ENCODE results near the gene INTS6.

INTS6 gene

DNA sequence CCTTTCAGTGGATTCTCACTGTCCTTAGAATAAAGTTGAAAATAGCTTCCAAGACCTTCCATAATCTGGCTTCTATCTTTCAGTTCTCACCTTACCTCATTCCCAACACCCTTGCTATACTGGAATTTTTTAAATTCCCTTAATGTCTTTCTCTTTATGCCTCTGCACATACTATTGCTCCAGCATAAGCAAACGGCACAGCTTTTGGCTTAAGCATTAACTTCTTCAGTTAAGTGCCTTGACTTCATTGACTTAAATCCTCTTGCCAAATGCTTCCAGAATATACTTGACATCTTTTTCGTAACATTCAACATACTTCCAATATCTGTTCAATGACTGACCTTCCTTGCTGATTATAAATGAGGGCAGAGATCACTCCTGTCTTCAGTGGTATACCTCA, 79.4 kb downstream of the INTS6 start:
- Histone ChIP-seq H3K36me3 (ENCODE audit: control insufficient read depth in 1 of 2, insufficient read depth in 2 of 2, low read depth in 1 of 2, low read length in 2 of 2) (peaks cover 13 to 86% of the 10 kb centered on the region in 2 experiments), H3K4me3 (ENCODE audit: insufficient read depth in 1 of 2, low read depth in 1 of 2, low read length in 2 of 2) (no peak overlapping the region), H3K14ac (ENCODE audit: low read length in 2 of 2) (no peak overlapping the region), H3K4me1 (ENCODE audit: control insufficient read depth, insufficient read depth, low read depth, low read length) (no peaks in the 10 kb centered on the region), H2BK12ac (ENCODE audit: low read length in 2 of 2) (no peak overlapping the region), H3K27me3 (ENCODE audit: control insufficient read depth in 1 of 2, insufficient read depth in 1 of 2, low read length in 2 of 2) (no peaks in the 10 kb centered on the region), H3K9ac (ENCODE audit: low read length) (no peak overlapping the region), H3K27ac (ENCODE audit: low read length, poor library complexity, severe bottlenecking) (peak overlapping the region; percentile 25), H3K9me3 (ENCODE audit: control insufficient read depth, low read length) (no peaks in the 10 kb centered on the region), H4K8ac (ENCODE audit: low read length) (no peak overlapping the region), H3K18ac (ENCODE audit: low read depth in 1 of 2, low read length in 2 of 2) (no peak overlapping the region), H3K4me2 (ENCODE audit: low read length, poor library complexity, severe bottlenecking) (no peak overlapping the region), H2AK5ac (ENCODE audit: low read length, severe bottlenecking) (no peak overlapping the region), H2BK120ac (ENCODE audit: low read depth, low read length) (no peak overlapping the region), H3K23ac (ENCODE audit: low read length in 2 of 2) (no peak overlapping the region), H2BK5ac (ENCODE audit: low read depth, low read length, poor library complexity, severe bottlenecking) (no peak overlapping the region), H4K91ac (ENCODE audit: low read length) (no peak overlapping the region), H2AFZ (ENCODE audit: low read depth, low read length) (no peak overlapping the region), H3K79me1 (replicated peaks; ENCODE audit: low read length, poor library complexity, severe bottlenecking) (peaks cover 19% of the 10 kb centered on the region), H2BK15ac (ENCODE audit: low read depth, poor library complexity, severe bottlenecking) (no peak overlapping the region), H3K4ac (ENCODE audit: low read depth in 1 of 2, low read length in 2 of 2) (no peak overlapping the region)
- 97% methylated on average over 2 of the region's 2 CpGs for WGBS
- no peak for DNase-seq

DNA sequence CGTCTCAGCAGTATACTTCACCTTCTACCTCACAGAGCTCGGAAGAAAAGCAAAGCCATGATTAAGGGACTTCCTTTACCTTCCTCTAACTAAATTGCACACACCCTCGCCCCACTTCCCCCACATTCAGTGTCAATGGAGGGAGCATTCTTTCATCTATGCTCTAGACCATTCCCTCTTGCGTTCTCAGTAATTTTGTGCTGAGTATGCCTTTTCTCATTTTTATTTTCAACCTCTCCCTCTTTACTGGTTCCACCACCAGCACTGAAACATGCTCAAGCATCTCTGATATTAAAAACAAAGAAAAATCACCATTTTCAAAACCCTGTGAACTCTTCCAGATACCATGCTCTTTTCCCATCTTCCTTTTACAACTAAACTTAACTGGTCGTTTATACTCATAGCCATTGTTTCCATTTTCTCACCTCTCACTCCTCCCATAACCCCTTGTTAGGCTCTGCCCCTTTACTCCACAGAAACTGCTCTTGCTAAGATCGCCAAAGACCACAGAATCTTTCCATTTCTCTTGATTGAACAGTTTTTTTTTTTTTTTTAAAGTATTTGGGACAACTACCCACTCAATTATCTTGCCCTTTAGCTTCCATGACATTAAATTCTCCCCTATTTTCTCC, 81.0 kb downstream of the INTS6 start:
- Histone ChIP-seq H3K79me1 (replicated peaks; ENCODE audit: low read length, poor library complexity, severe bottlenecking) (peaks cover 20% of the 10 kb centered on the region), H3K4me3 (ENCODE audit: insufficient read depth in 1 of 2, low read depth in 1 of 2, low read length in 2 of 2) (no peak overlapping the region), H2AFZ (ENCODE audit: low read depth, low read length) (no peak overlapping the region), H2AK5ac (ENCODE audit: low read length, severe bottlenecking) (no peak overlapping the region), H4K91ac (ENCODE audit: low read length) (no peak overlapping the region), H3K36me3 (ENCODE audit: control insufficient read depth in 1 of 2, insufficient read depth in 2 of 2, low read depth in 1 of 2, low read length in 2 of 2) (peaks cover 13 to 86% of the 10 kb centered on the region in 2 experiments), H3K4ac (ENCODE audit: low read depth in 1 of 2, low read length in 2 of 2) (no peak overlapping the region), H3K4me2 (ENCODE audit: low read length, poor library complexity, severe bottlenecking) (no peak overlapping the region), H3K14ac (ENCODE audit: low read length in 2 of 2) (no peak overlapping the region), H3K18ac (ENCODE audit: low read depth in 1 of 2, low read length in 2 of 2) (no peak overlapping the region), H3K9ac (ENCODE audit: low read length) (no peak overlapping the region), H3K27me3 (ENCODE audit: control insufficient read depth in 1 of 2, insufficient read depth in 1 of 2, low read length in 2 of 2) (no peaks in the 10 kb centered on the region), H3K27ac (ENCODE audit: low read length, poor library complexity, severe bottlenecking) (no peak overlapping the region), H2BK120ac (ENCODE audit: low read depth, low read length) (no peak overlapping the region), H2BK12ac (ENCODE audit: low read length in 2 of 2) (no peak overlapping the region), H2BK15ac (ENCODE audit: low read depth, poor library complexity, severe bottlenecking) (no peak overlapping the region), H3K23ac (ENCODE audit: low read length in 2 of 2) (no peak overlapping the region), H2BK5ac (ENCODE audit: low read depth, low read length, poor library complexity, severe bottlenecking) (no peak overlapping the region), H4K8ac (ENCODE audit: low read length) (no peak overlapping the region), H3K9me3 (ENCODE audit: control insufficient read depth, low read length) (no peaks in the 10 kb centered on the region), H3K4me1 (ENCODE audit: control insufficient read depth, insufficient read depth, low read depth, low read length) (no peaks in the 10 kb centered on the region)
- no peak for DNase-seq
- WGBS = 97% methylated on average over 6 of the region's 6 CpGs

GRCh38 chr13:51370811-51371210, 82.0 kb downstream of the INTS6 start:
- Histone ChIP-seq H3K4me1 (ENCODE audit: control insufficient read depth, insufficient read depth, low read depth, low read length) (no peaks in the 10 kb centered on the region), H3K9ac (ENCODE audit: low read length) (no peak overlapping the region), H2BK12ac (ENCODE audit: low read length in 2 of 2) (no peak overlapping the region), H3K14ac (ENCODE audit: low read length in 2 of 2) (no peak overlapping the region), H3K4me2 (ENCODE audit: low read length, poor library complexity, severe bottlenecking) (no peak overlapping the region), H2BK5ac (ENCODE audit: low read depth, low read length, poor library complexity, severe bottlenecking) (no peak overlapping the region), H2BK15ac (ENCODE audit: low read depth, poor library complexity, severe bottlenecking) (no peak overlapping the region), H4K91ac (ENCODE audit: low read length) (no peak overlapping the region), H3K4ac (ENCODE audit: low read depth in 1 of 2, low read length in 2 of 2) (no peak overlapping the region), H4K8ac (ENCODE audit: low read length) (no peak overlapping the region), H3K27ac (ENCODE audit: low read length, poor library complexity, severe bottlenecking) (no peak overlapping the region), H2AFZ (ENCODE audit: low read depth, low read length) (no peak overlapping the region), H3K79me1 (replicated peaks; ENCODE audit: low read length, poor library complexity, severe bottlenecking) (peaks cover 20% of the 10 kb centered on the region), H2BK120ac (ENCODE audit: low read depth, low read length) (no peak overlapping the region), H3K4me3 (ENCODE audit: insufficient read depth in 1 of 2, low read depth in 1 of 2, low read length in 2 of 2) (no peak overlapping the region), H2AK5ac (ENCODE audit: low read length, severe bottlenecking) (no peak overlapping the region), H3K36me3 (ENCODE audit: control insufficient read depth in 1 of 2, insufficient read depth in 2 of 2, low read depth in 1 of 2, low read length in 2 of 2) (peaks cover 13 to 86% of the 10 kb centered on the region in 2 experiments), H3K9me3 (ENCODE audit: control insufficient read depth, low read length) (no peaks in the 10 kb centered on the region), H3K18ac (ENCODE audit: low read depth in 1 of 2, low read length in 2 of 2) (no peak overlapping the region), H3K27me3 (ENCODE audit: control insufficient read depth in 1 of 2, insufficient read depth in 1 of 2, low read length in 2 of 2) (no peaks in the 10 kb centered on the region), H3K23ac (ENCODE audit: low read length in 2 of 2) (no peak overlapping the region)
- DNase-seq = no peak
- 94% methylated on average over 2 of the region's 2 CpGs for WGBS

- H4K91ac ChIP-seq (ENCODE audit: low read length) = no peak overlapping the region
- peak; percentile 77 for DNase-seq
- no peak overlapping the region for H3K14ac ChIP-seq (ENCODE audit: low read length in 2 of 2)
- no peak overlapping the region for H3K23ac ChIP-seq (ENCODE audit: low read length in 2 of 2)
- no peak overlapping the region for H2BK5ac ChIP-seq (ENCODE audit: low read depth, low read length, poor library complexity, severe bottlenecking)
- H3K36me3 ChIP-seq (ENCODE audit: control insufficient read depth in 1 of 2, insufficient read depth in 2 of 2, low read depth in 1 of 2, low read length in 2 of 2) = peaks cover 13 to 86% of the 10 kb centered on the region in 2 experiments
- H2BK15ac ChIP-seq (ENCODE audit: low read depth, poor library complexity, severe bottlenecking) = no peak overlapping the region
- H2BK12ac ChIP-seq (ENCODE audit: low read length in 2 of 2) = no peak overlapping the region
- no peak overlapping the region for H3K18ac ChIP-seq (ENCODE audit: low read depth in 1 of 2, low read length in 2 of 2)
- no peak overlapping the region for H4K8ac ChIP-seq (ENCODE audit: low read length)
- H2AK5ac ChIP-seq (ENCODE audit: low read length, severe bottlenecking) = no peak overlapping the region
- no peaks in the 10 kb centered on the region for H3K9me3 ChIP-seq (ENCODE audit: control insufficient read depth, low read length)
- no peak overlapping the region for H3K4ac ChIP-seq (ENCODE audit: low read depth in 1 of 2, low read length in 2 of 2)
- no peak overlapping the region for H3K27ac ChIP-seq (ENCODE audit: low read length, poor library complexity, severe bottlenecking)
- H3K4me2 ChIP-seq (ENCODE audit: low read length, poor library complexity, severe bottlenecking) = no peak overlapping the region
- peaks cover 19% of the 10 kb centered on the region for H3K79me1 ChIP-seq (replicated peaks; ENCODE audit: low read length, poor library complexity, severe bottlenecking)
- 91% methylated on average over 2 of the region's 2 CpGs for WGBS
- H3K27me3 ChIP-seq (ENCODE audit: control insufficient read depth in 1 of 2, insufficient read depth in 1 of 2, low read length in 2 of 2) = no peaks in the 10 kb centered on the region
- H2BK120ac ChIP-seq (ENCODE audit: low read depth, low read length) = no peak overlapping the region
- no peak overlapping the region for H2AFZ ChIP-seq (ENCODE audit: low read depth, low read length)
- H3K4me3 ChIP-seq (ENCODE audit: insufficient read depth in 1 of 2, low read depth in 1 of 2, low read length in 2 of 2) = no peak overlapping the region
- H3K9ac ChIP-seq (ENCODE audit: low read length) = peak overlapping the region; percentile 6
- no peaks in the 10 kb centered on the region for H3K4me1 ChIP-seq (ENCODE audit: control insufficient read depth, insufficient read depth, low read depth, low read length)
Measured at GRCh38 chr13:51370116-51370515, 82.7 kb downstream of the INTS6 start.

All from mesenchymal stem cell (in vitro differentiated cells and primary cell).